Measurements from ENCODE around the gene SERPINA4. TPM values are rescaled to one million over a fixed set of nuclear protein-coding genes. Genes with fewer than 3 reads are reported as not detected.

Gene SERPINA4
- total and polyA plus RNA-seq, 2 of the 13 experiments (the other 11 are each of a cell fraction or from before 2014, with no cell fraction given) = 39.1 to 57.8 TPM

DNA sequence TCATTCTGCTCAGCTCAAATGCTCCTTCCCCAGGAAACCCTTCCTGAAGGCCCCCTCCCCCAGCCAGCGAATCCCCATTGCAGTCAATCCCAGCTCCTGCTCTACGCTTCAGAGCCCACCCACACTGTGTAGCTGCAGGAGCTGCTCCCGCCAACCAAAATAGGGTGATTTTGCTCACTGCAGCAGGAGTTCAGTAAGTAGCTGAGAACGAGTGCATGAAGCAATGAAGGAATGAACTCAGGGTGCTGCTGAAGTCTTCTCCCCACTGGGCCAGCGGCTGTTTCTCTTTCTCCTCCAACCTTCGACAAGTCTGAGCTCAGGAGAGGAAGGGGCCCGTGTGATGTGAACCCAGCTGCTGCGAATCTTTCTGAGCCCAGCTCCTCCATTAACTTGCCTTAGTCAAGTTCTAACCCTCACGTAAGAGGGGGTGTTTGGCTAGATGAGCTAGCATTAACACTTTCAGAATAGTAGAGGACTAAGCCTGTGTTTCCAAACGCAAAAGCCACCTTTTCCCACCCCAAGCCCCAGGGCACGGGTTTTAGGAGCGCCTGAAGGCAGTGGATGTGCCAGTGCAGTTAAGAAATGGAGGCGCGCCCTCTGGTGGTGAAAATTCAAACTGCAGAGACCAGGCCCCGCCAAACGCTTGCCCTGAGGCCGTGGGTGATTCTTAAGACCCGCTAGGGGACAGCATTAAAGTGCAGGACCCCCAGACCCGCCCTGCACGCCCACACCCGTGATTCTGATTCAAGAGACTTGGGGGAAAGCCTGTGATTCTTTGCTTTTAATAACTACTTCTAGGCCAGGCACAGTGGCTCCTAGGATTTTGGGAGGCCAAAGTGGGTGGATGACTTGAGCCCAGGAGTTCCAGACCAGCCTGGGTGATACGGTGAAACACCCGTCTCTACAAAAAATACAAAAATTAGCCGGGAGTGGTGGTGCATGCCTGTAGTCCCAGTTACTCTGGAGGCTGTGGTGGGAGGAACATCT, 11.9 kb upstream of the SERPINA4 start (continued):
- TF ChIP-seq, protein P1, sequence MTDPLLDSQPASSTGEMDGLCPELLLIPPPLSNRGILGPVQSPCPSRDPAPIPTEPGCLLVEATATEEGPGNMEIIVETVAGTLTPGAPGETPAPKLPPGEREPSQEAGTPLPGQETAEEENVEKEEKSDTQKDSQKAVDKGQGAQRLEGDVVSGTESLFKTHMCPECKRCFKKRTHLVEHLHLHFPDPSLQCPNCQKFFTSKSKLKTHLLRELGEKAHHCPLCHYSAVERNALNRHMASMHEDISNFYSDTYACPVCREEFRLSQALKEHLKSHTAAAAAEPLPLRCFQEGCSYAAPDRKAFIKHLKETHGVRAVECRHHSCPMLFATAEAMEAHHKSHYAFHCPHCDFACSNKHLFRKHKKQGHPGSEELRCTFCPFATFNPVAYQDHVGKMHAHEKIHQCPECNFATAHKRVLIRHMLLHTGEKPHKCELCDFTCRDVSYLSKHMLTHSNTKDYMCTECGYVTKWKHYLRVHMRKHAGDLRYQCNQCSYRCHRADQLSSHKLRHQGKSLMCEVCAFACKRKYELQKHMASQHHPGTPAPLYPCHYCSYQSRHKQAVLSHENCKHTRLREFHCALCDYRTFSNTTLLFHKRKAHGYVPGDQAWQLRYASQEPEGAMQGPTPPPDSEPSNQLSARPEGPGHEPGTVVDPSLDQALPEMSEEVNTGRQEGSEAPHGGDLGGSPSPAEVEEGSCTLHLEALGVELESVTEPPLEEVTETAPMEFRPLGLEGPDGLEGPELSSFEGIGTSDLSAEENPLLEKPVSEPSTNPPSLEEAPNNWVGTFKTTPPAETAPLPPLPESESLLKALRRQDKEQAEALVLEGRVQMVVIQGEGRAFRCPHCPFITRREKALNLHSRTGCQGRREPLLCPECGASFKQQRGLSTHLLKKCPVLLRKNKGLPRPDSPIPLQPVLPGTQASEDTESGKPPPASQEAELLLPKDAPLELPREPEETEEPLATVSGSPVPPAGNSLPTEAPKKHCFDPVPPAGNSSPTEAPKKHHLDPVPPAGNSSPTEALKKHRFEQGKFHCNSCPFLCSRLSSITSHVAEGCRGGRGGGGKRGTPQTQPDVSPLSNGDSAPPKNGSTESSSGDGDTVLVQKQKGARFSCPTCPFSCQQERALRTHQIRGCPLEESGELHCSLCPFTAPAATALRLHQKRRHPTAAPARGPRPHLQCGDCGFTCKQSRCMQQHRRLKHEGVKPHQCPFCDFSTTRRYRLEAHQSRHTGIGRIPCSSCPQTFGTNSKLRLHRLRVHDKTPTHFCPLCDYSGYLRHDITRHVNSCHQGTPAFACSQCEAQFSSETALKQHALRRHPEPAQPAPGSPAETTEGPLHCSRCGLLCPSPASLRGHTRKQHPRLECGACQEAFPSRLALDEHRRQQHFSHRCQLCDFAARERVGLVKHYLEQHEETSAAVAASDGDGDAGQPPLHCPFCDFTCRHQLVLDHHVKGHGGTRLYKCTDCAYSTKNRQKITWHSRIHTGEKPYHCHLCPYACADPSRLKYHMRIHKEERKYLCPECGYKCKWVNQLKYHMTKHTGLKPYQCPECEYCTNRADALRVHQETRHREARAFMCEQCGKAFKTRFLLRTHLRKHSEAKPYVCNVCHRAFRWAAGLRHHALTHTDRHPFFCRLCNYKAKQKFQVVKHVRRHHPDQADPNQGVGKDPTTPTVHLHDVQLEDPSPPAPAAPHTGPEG (CRISPR knock-in tag; IDR thresholded peaks at IDR 0.05) = no peak
- peak; percentile 84 for TF ChIP-seq RAD21 (CRISPR knock-in tag; IDR thresholded peaks at IDR 0.05)
- no peak for TF ChIP-seq RXRB (CRISPR knock-in tag; IDR thresholded peaks at IDR 0.05; ENCODE audit: borderline replicate concordance)
- no peak for TF ChIP-seq SUZ12 (IDR thresholded peaks at IDR 0.05; ENCODE audit: low read depth, low read length)
- TF ChIP-seq ZNF567 (CRISPR knock-in tag; IDR thresholded peaks at IDR 0.05; ENCODE audit: borderline replicate concordance) = no peak
- TF ChIP-seq, protein P2, sequence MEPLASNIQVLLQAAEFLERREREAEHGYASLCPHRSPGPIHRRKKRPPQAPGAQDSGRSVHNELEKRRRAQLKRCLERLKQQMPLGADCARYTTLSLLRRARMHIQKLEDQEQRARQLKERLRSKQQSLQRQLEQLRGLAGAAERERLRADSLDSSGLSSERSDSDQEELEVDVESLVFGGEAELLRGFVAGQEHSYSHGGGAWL (CRISPR knock-in tag; IDR thresholded peaks at IDR 0.05) = no peak
- no peak for TF ChIP-seq TRIM24 (CRISPR knock-in tag; IDR thresholded peaks at IDR 0.05)
- no peak for TF ChIP-seq EP300 (IDR thresholded peaks at IDR 0.05; ENCODE audit: low read depth in 2 of 2, low read length in 2 of 2)
- TF ChIP-seq EP300 (CRISPR knock-in tag; IDR thresholded peaks at IDR 0.05; ENCODE audit: borderline replicate concordance) = no peak
- TF ChIP-seq, protein P3, sequence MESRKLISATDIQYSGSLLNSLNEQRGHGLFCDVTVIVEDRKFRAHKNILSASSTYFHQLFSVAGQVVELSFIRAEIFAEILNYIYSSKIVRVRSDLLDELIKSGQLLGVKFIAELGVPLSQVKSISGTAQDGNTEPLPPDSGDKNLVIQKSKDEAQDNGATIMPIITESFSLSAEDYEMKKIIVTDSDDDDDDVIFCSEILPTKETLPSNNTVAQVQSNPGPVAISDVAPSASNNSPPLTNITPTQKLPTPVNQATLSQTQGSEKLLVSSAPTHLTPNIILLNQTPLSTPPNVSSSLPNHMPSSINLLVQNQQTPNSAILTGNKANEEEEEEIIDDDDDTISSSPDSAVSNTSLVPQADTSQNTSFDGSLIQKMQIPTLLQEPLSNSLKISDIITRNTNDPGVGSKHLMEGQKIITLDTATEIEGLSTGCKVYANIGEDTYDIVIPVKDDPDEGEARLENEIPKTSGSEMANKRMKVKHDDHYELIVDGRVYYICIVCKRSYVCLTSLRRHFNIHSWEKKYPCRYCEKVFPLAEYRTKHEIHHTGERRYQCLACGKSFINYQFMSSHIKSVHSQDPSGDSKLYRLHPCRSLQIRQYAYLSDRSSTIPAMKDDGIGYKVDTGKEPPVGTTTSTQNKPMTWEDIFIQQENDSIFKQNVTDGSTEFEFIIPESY (CRISPR knock-in tag; IDR thresholded peaks at IDR 0.05) = no peak
- TF ChIP-seq, protein P4, sequence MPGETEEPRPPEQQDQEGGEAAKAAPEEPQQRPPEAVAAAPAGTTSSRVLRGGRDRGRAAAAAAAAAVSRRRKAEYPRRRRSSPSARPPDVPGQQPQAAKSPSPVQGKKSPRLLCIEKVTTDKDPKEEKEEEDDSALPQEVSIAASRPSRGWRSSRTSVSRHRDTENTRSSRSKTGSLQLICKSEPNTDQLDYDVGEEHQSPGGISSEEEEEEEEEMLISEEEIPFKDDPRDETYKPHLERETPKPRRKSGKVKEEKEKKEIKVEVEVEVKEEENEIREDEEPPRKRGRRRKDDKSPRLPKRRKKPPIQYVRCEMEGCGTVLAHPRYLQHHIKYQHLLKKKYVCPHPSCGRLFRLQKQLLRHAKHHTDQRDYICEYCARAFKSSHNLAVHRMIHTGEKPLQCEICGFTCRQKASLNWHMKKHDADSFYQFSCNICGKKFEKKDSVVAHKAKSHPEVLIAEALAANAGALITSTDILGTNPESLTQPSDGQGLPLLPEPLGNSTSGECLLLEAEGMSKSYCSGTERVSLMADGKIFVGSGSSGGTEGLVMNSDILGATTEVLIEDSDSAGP (CRISPR knock-in tag; IDR thresholded peaks at IDR 0.05; ENCODE audit: borderline replicate concordance) = peak; percentile 26; the same call in 1 of the 2 replicates
- TF ChIP-seq ZBTB38 (CRISPR knock-in tag; IDR thresholded peaks at IDR 0.05) = no peak
- TF ChIP-seq HOXD1 (CRISPR knock-in tag; IDR thresholded peaks at IDR 0.05) = no peak
- no peak for TF ChIP-seq KLF16 (CRISPR knock-in tag; IDR thresholded peaks at IDR 0.05)
- TF ChIP-seq ZNF20 (CRISPR knock-in tag; IDR thresholded peaks at IDR 0.05) = no peak
- TF ChIP-seq ZBTB7A (CRISPR knock-in tag; IDR thresholded peaks at IDR 0.05) = no peak
- TF ChIP-seq NR2F2 (IDR thresholded peaks at IDR 0.05; ENCODE audit: borderline replicate concordance, low read depth) = 0 out of 2 replicates have a peak, but pooled peaks have one; percentile 27
- TF ChIP-seq ZKSCAN5 (CRISPR knock-in tag; IDR thresholded peaks at IDR 0.05) = no peak
- no peak for TF ChIP-seq REXO4 (CRISPR knock-in tag; IDR thresholded peaks at IDR 0.05; ENCODE audit: borderline replicate concordance)

All from HepG2 (cell line).